Nephron (organoid): ENCODE results near the gene SELENOS.

ENCODE experiments used
- H3K27ac Mint-ChIP-seq, 3 experiments: 2 replicates each; pipeline ENCODE4 v1.8.0; 2020; ENCODE audit warnings: mixed read lengths in 3 of 3, mild to moderate bottlenecking in 2 of 3, moderate library complexity in 1 of 3
- H3K27me3 Mint-ChIP-seq: 2 replicates; pipeline ENCODE4 v1.8.0; 2021; ENCODE audit warnings: low read depth, mild to moderate bottlenecking, moderate library complexity, mixed read lengths
- H3K36me3 Mint-ChIP-seq: 2 replicates; pipeline ENCODE4 v1.8.0; 2020; ENCODE audit warnings: low read depth, mixed read lengths
- H3K4me1 Mint-ChIP-seq: 2 replicates; pipeline ENCODE4 v1.8.0; 2020; ENCODE audit warnings: mixed read lengths
- H3K4me3 Mint-ChIP-seq, 3 experiments: 2 replicates each; pipeline ENCODE4 v1.8.0; 2020; ENCODE audit warnings: mild to moderate bottlenecking in 3 of 3, mixed read lengths in 3 of 3, moderate library complexity in 2 of 3
- H3K9me3 Mint-ChIP-seq: 2 replicates; pipeline ENCODE4 v1.8.0; 2020; ENCODE audit warnings: mixed read lengths
- CTCF ChIP-seq, 3 experiments: fragments of 200-600 bp; sonication (generic); IDR thresholded peaks; one replicate each; pipeline ENCODE4 v1.5.0; 2021; ENCODE audit warnings: antibody characterized with exemption in 3 of 3; ENCODE audit not compliant: unreplicated experiment in 3 of 3

The SELENOS gene

GRCh38 chr15:101313041-101313761 is 35.9 kb upstream of the SELENOS start:
- no peaks in the 10 kb centered on the region for H3K4me1 Mint-ChIP-seq
- H3K36me3 Mint-ChIP-seq = no peaks in the 10 kb centered on the region
- H3K4me3 Mint-ChIP-seq = no peak overlapping the region
- H3K27me3 Mint-ChIP-seq = peaks cover 7% of the 10 kb centered on the region
- H3K9me3 Mint-ChIP-seq = no peaks in the 10 kb centered on the region
- no peak for TF ChIP-seq CTCF (IDR thresholded peaks at IDR 0.05; ENCODE audit: unreplicated experiment in 3 of 3)
- no peak overlapping the region for H3K27ac Mint-ChIP-seq

GRCh38 chr15:101310508-101310907 is 33.2 kb upstream of the SELENOS start:
- Mint-ChIP-seq H3K9me3 (no peaks in the 10 kb centered on the region), H3K4me3 (no peak overlapping the region), H3K4me1 (no peaks in the 10 kb centered on the region), H3K27me3 (peaks cover 9% of the 10 kb centered on the region), H3K36me3 (no peaks in the 10 kb centered on the region), H3K27ac (no peak overlapping the region)
- no peak for TF ChIP-seq CTCF (IDR thresholded peaks at IDR 0.05; ENCODE audit: unreplicated experiment in 3 of 3)

GRCh38 chr15:101310161-101310480 is 32.8 kb upstream of the SELENOS start:
- Mint-ChIP-seq H3K4me3 (no peak overlapping the region), H3K27me3 (peaks cover 9% of the 10 kb centered on the region), H3K4me1 (no peaks in the 10 kb centered on the region), H3K27ac (no peak overlapping the region), H3K9me3 (no peaks in the 10 kb centered on the region), H3K36me3 (no peaks in the 10 kb centered on the region)
- TF ChIP-seq CTCF (IDR thresholded peaks at IDR 0.05; ENCODE audit: unreplicated experiment in 3 of 3) = no peak

- H3K4me1 Mint-ChIP-seq = no peaks in the 10 kb centered on the region
- H3K27me3 Mint-ChIP-seq = peaks cover 9% of the 10 kb centered on the region
- H3K27ac Mint-ChIP-seq = no peak overlapping the region
- H3K4me3 Mint-ChIP-seq = no peak overlapping the region
- TF ChIP-seq CTCF (IDR thresholded peaks at IDR 0.05; ENCODE audit: unreplicated experiment in 3 of 3) = no peak
- H3K9me3 Mint-ChIP-seq = no peaks in the 10 kb centered on the region
- H3K36me3 Mint-ChIP-seq = no peaks in the 10 kb centered on the region
These were observed 32.3 kb upstream of the SELENOS start for GRCh38 chr15:101309436-101310160.

GRCh38 chr15:101308604-101309435 is 31.5 kb upstream of the SELENOS start:
- no peaks in the 10 kb centered on the region for H3K9me3 Mint-ChIP-seq
- H3K4me3 Mint-ChIP-seq = no peak overlapping the region
- no peaks in the 10 kb centered on the region for H3K36me3 Mint-ChIP-seq
- no peaks in the 10 kb centered on the region for H3K4me1 Mint-ChIP-seq
- TF ChIP-seq CTCF (IDR thresholded peaks at IDR 0.05; ENCODE audit: unreplicated experiment in 3 of 3) = no peak
- peaks cover 9% of the 10 kb centered on the region for H3K27me3 Mint-ChIP-seq
- no peak overlapping the region for H3K27ac Mint-ChIP-seq
